ENCODE measurements around the gene MDFIC. TPM values are rescaled to one million over a fixed set of nuclear protein-coding genes. Genes with fewer than 3 reads are reported as not detected.

Gene MDFIC
- total and polyA plus RNA-seq, 4 donors, result 3.2 to 6.6 (median 5.3) TPM

GRCh38 chr7:114928060-114928459, 6.2 kb downstream of the MDFIC start:
- no peak for DNase-seq (ENCODE audit: low spot score)
- H3K27ac ChIP-seq (ENCODE audit: low read depth in 1 of 2, low read length in 2 of 2), result no peak overlapping the region
- H3K27me3 ChIP-seq (ENCODE audit: control insufficient read depth in 4 of 4, insufficient read depth in 4 of 4, low read length in 3 of 4), result no peaks in the 10 kb centered on the region
- H3K4me1 ChIP-seq (ENCODE audit: control insufficient read depth in 4 of 4, insufficient read depth in 4 of 4, low read length in 3 of 4), result peaks cover 2 to 14% (median 4%) of the 10 kb centered on the region in 4 donors
- no peak overlapping the region for H3K4me3 ChIP-seq (ENCODE audit: low read depth in 1 of 3, low read length in 3 of 3)
- 77% methylated on average over 2 of the region's 2 CpGs for WGBS
- H3K36me3 ChIP-seq (ENCODE audit: control insufficient read depth in 4 of 4, insufficient read depth in 3 of 4, low read depth in 1 of 4, low read length in 3 of 4), result peaks cover 0 to 1% (median 0%) of the 10 kb centered on the region in 4 donors
- no peak for TF ChIP-seq RXRA (IDR thresholded peaks at IDR 0.05)
- TF ChIP-seq SP1 (IDR thresholded peaks at IDR 0.05), result no peak
- TF ChIP-seq HNF4A (conservative IDR thresholded peaks at IDR 0.05), result no peak
- TF ChIP-seq HNF4G (IDR thresholded peaks at IDR 0.05), result no peak
- TF ChIP-seq ZBTB33 (IDR thresholded peaks at IDR 0.05), result no peak
- no peak for TF ChIP-seq YY1 (IDR thresholded peaks at IDR 0.05)
- no peak for TF ChIP-seq TAF1 (conservative IDR thresholded peaks at IDR 0.05)
- no peak for TF ChIP-seq REST (IDR thresholded peaks at IDR 0.05)
- no peak for TF ChIP-seq CTCF (IDR thresholded peaks at IDR 0.05; ENCODE audit: low read depth, low read length, missing input control)
- H3K9ac ChIP-seq (ENCODE audit: low read depth in 1 of 2, low read length in 2 of 2), result no peak overlapping the region
- H3K9me3 ChIP-seq (ENCODE audit: control insufficient read depth in 4 of 4, low read length in 3 of 4), result no peaks in the 10 kb centered on the region

GRCh38 chr7:114929570-114929969, 7.7 kb downstream of the MDFIC start:
- Histone ChIP-seq H3K4me3 (ENCODE audit: low read depth in 1 of 3, low read length in 3 of 3) (no peak overlapping the region), H3K27ac (ENCODE audit: low read depth in 1 of 2, low read length in 2 of 2) (no peak overlapping the region), H3K4me1 (ENCODE audit: control insufficient read depth in 4 of 4, insufficient read depth in 4 of 4, low read length in 3 of 4) (peaks cover 0 to 5% (median 2%) of the 10 kb centered on the region in 4 donors), H3K36me3 (ENCODE audit: control insufficient read depth in 4 of 4, insufficient read depth in 3 of 4, low read depth in 1 of 4, low read length in 3 of 4) (peaks cover 0 to 1% (median 0%) of the 10 kb centered on the region in 4 donors), H3K9ac (ENCODE audit: low read depth in 1 of 2, low read length in 2 of 2) (no peak overlapping the region), H3K9me3 (ENCODE audit: control insufficient read depth in 4 of 4, low read length in 3 of 4) (no peaks in the 10 kb centered on the region), H3K27me3 (ENCODE audit: control insufficient read depth in 4 of 4, insufficient read depth in 4 of 4, low read length in 3 of 4) (no peaks in the 10 kb centered on the region)
- WGBS, result 89% methylated on average over 1 of the region's 1 CpG
- TF ChIP-seq REST (IDR thresholded peaks at IDR 0.05), result no peak
- TF ChIP-seq GABPA (IDR thresholded peaks at IDR 0.05 in 1 of 2, conservative IDR thresholded peaks at IDR 0.05 in 1 of 2), result no peak
- no peak for TF ChIP-seq ZBTB33 (IDR thresholded peaks at IDR 0.05)
- no peak for TF ChIP-seq CTCF (IDR thresholded peaks at IDR 0.05; ENCODE audit: low read depth, low read length, missing input control)
- no peak for TF ChIP-seq HNF4A (conservative IDR thresholded peaks at IDR 0.05)
- no peak for TF ChIP-seq EGR1 (IDR thresholded peaks at IDR 0.05; ENCODE audit: low read depth in 2 of 2)
- no peak for DNase-seq (ENCODE audit: low spot score)

Measured in liver (tissue), 9 donors.